Measurements from ENCODE around the gene PCK2. TPM values are rescaled to one million over a fixed set of nuclear protein-coding genes. Genes with fewer than 3 reads are reported as not detected.
A peak's percentile ranks its signal among the peaks of the same experiment; 100 is the strongest.

PCK2 gene
- total and polyA plus RNA-seq, 4 donors = 39.8 to 250 (median 221) TPM

DNA sequence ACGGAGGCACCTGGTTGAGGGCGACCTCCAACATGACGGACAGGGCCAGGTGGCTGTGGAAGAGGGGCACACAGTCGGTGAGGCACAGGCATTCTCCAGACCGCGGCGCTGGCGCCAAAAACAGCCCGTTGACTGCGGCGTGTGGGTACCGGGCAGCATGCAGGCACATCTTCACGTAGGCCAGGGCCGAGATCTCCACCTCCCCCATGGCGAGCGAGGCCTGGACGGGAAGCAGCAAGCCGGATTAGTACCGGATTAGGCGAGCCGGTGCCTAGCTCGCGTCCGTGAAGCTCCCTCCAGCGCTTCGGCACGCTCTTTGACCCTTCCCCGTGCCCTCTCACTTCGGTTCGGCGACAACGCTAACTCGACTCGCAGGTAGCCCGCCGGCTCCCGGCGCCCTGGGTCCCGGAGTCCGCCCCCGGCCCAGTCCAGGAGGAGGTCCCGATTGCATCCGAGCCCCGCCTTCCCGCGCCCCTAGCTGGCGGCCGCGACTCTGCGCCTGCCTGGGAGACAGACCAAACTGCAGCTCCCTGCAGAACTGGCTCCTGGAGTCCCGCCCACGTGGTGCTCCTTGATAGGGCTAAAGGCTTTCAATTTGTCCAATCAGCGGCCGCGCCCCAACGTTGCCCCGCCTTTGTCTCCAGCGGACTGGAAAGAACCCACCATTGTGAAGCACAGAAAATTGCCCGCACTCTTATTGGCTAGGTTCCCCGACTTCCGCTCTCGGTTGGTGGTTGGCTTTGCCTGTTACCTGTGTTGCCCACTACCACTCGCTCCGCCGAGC is 47.2 kb downstream of the PCK2 start, which contains the start of gene EMC9 (continued):
- TF ChIP-seq SP1 (IDR thresholded peaks at IDR 0.05) = peak; percentile 94

DNA sequence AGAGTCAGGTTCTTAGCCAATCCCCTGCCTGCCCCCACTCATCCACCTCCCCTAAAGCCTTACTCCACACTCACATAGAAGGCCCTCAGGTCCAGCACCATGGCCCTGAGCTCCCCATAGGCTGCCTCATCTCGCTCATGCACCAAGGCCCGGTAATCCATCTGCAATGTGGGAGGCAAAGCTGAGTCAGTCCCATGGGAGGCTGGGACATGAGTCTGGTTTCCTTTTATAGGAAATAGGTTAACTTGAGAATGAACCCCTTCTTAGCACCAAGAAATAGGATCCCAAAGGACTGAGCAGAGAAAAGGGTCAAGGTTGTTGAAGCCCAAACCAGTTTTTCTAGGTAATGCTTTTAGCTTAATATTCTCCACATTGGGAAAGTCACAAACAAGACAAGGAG is 49.4 kb downstream of the PCK2 start:
- H3K9me3 ChIP-seq (ENCODE audit: control insufficient read depth in 4 of 4, low read length in 3 of 4) = no peaks in the 10 kb centered on the region
- DNase-seq (ENCODE audit: low spot score) = no peak
- no peaks in the 10 kb centered on the region for H3K27me3 ChIP-seq (ENCODE audit: control insufficient read depth in 4 of 4, insufficient read depth in 4 of 4, low read length in 3 of 4)
- no peak overlapping the region for H3K27ac ChIP-seq (ENCODE audit: low read depth in 1 of 2, low read length in 2 of 2)
- TF ChIP-seq, protein P1, sequence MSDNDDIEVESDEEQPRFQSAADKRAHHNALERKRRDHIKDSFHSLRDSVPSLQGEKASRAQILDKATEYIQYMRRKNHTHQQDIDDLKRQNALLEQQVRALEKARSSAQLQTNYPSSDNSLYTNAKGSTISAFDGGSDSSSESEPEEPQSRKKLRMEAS (IDR thresholded peaks at IDR 0.05) = no peak
- H3K9ac ChIP-seq (ENCODE audit: low read depth in 1 of 2, low read length in 2 of 2) = no peak overlapping the region
- H3K36me3 ChIP-seq (ENCODE audit: control insufficient read depth in 4 of 4, insufficient read depth in 3 of 4, low read depth in 1 of 4, low read length in 3 of 4) = peaks cover 3 to 15% (median 10%) of the 10 kb centered on the region in 4 donors
- 93% methylated on average over 2 of the region's 2 CpGs for WGBS
- peaks cover 3 to 52% (median 31%) of the 10 kb centered on the region in 4 donors for H3K4me1 ChIP-seq (ENCODE audit: control insufficient read depth in 4 of 4, insufficient read depth in 4 of 4, low read length in 3 of 4)
- H3K4me3 ChIP-seq (ENCODE audit: low read depth in 1 of 3, low read length in 3 of 3) = no peak overlapping the region

DNA sequence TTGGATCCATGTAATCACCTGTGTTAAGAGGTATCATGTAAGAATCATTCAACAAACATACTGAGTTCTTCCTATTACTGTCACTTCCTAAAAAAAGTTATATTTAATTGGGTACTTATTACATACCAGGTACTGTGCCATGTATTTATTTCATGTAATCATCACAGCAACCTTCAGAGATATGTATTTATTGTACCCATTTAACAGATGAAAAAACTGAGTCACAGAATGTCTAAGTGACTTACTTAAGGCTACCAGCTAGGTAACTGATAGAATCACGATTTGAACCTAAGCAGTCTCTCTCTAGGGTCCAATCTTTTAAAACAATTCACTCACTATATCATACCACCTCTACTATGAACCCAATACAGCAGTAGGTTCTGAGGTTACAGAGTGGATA is 50.3 kb downstream of the PCK2 start:
- 91% methylated on average over 1 of the region's 1 CpG for WGBS
- no peak for DNase-seq (ENCODE audit: low spot score)
- no peak overlapping the region for H3K4me3 ChIP-seq (ENCODE audit: low read depth in 1 of 3, low read length in 3 of 3)
- no peak overlapping the region for H3K27ac ChIP-seq (ENCODE audit: low read depth in 1 of 2, low read length in 2 of 2)
- H3K9me3 ChIP-seq (ENCODE audit: control insufficient read depth in 4 of 4, low read length in 3 of 4) = no peaks in the 10 kb centered on the region
- peaks cover 3 to 13% (median 8%) of the 10 kb centered on the region in 4 donors for H3K36me3 ChIP-seq (ENCODE audit: control insufficient read depth in 4 of 4, insufficient read depth in 3 of 4, low read depth in 1 of 4, low read length in 3 of 4)
- TF ChIP-seq FOXA2 (IDR thresholded peaks at IDR 0.05) (no peak), NR2F2 (IDR thresholded peaks at IDR 0.05) (no peak), HNF4A (conservative IDR thresholded peaks at IDR 0.05) (no peak), RXRA (IDR thresholded peaks at IDR 0.05) (no peak), REST (IDR thresholded peaks at IDR 0.05) (no peak), JUND (IDR thresholded peaks at IDR 0.05) (no peak), HNF4G (IDR thresholded peaks at IDR 0.05) (no peak), EGR1 (IDR thresholded peaks at IDR 0.05; ENCODE audit: low read depth in 2 of 2) (no peak), YY1 (IDR thresholded peaks at IDR 0.05) (no peak), GABPA (IDR thresholded peaks at IDR 0.05 in 1 of 2, conservative IDR thresholded peaks at IDR 0.05 in 1 of 2) (no peak), TAF1 (conservative IDR thresholded peaks at IDR 0.05) (no peak), RAD21 (IDR thresholded peaks at IDR 0.05) (no peak)
- TF ChIP-seq, protein P2, sequence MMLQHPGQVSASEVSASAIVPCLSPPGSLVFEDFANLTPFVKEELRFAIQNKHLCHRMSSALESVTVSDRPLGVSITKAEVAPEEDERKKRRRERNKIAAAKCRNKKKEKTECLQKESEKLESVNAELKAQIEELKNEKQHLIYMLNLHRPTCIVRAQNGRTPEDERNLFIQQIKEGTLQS (IDR thresholded peaks at IDR 0.05) = no peak
- TF ChIP-seq, protein P3, sequence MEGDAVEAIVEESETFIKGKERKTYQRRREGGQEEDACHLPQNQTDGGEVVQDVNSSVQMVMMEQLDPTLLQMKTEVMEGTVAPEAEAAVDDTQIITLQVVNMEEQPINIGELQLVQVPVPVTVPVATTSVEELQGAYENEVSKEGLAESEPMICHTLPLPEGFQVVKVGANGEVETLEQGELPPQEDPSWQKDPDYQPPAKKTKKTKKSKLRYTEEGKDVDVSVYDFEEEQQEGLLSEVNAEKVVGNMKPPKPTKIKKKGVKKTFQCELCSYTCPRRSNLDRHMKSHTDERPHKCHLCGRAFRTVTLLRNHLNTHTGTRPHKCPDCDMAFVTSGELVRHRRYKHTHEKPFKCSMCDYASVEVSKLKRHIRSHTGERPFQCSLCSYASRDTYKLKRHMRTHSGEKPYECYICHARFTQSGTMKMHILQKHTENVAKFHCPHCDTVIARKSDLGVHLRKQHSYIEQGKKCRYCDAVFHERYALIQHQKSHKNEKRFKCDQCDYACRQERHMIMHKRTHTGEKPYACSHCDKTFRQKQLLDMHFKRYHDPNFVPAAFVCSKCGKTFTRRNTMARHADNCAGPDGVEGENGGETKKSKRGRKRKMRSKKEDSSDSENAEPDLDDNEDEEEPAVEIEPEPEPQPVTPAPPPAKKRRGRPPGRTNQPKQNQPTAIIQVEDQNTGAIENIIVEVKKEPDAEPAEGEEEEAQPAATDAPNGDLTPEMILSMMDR (IDR thresholded peaks at IDR 0.05; ENCODE audit: low read depth, low read length, missing input control) = no peak
- TF ChIP-seq, protein P4, sequence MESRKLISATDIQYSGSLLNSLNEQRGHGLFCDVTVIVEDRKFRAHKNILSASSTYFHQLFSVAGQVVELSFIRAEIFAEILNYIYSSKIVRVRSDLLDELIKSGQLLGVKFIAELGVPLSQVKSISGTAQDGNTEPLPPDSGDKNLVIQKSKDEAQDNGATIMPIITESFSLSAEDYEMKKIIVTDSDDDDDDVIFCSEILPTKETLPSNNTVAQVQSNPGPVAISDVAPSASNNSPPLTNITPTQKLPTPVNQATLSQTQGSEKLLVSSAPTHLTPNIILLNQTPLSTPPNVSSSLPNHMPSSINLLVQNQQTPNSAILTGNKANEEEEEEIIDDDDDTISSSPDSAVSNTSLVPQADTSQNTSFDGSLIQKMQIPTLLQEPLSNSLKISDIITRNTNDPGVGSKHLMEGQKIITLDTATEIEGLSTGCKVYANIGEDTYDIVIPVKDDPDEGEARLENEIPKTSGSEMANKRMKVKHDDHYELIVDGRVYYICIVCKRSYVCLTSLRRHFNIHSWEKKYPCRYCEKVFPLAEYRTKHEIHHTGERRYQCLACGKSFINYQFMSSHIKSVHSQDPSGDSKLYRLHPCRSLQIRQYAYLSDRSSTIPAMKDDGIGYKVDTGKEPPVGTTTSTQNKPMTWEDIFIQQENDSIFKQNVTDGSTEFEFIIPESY (IDR thresholded peaks at IDR 0.05) = no peak
- TF ChIP-seq, protein P1 (IDR thresholded peaks at IDR 0.05) = no peak
- no peak overlapping the region for H3K9ac ChIP-seq (ENCODE audit: low read depth in 1 of 2, low read length in 2 of 2)
- no peaks in the 10 kb centered on the region for H3K27me3 ChIP-seq (ENCODE audit: control insufficient read depth in 4 of 4, insufficient read depth in 4 of 4, low read length in 3 of 4)
- peaks cover 3 to 49% (median 32%) of the 10 kb centered on the region in 4 donors for H3K4me1 ChIP-seq (ENCODE audit: control insufficient read depth in 4 of 4, insufficient read depth in 4 of 4, low read length in 3 of 4)

Measured in liver (tissue), 9 donors.